Lung microvascular endothelial cell (primary cell): ENCODE measurements around the gene PPDPF. TPM values are rescaled to one million over a fixed set of nuclear protein-coding genes. Genes with fewer than 3 reads are reported as not detected.

Experiments used
- DNase-seq, 2 donors: peaks; one replicate each; pipeline versions ENCODE4 v3.0.0 to v3.0.0-alpha.2; 2010; ENCODE audit warnings: low read depth in 2 of 2
- total RNA-seq: library from RNA; depleted of rRNA; stranded (reverse); fragments of >200 nt; gene quantifications from 2 replicates; pipeline ENCODE4 v1.2.1, GENCODE V29; 2014

PPDPF gene
- total RNA-seq, 1 donor from 2014 or later, result 21.2 TPM

- DNase-seq, result peak; percentile 53 to 67
These were observed 503 bp downstream of the PPDPF start for GRCh38 chr20:63520934-63521601.

DNA sequence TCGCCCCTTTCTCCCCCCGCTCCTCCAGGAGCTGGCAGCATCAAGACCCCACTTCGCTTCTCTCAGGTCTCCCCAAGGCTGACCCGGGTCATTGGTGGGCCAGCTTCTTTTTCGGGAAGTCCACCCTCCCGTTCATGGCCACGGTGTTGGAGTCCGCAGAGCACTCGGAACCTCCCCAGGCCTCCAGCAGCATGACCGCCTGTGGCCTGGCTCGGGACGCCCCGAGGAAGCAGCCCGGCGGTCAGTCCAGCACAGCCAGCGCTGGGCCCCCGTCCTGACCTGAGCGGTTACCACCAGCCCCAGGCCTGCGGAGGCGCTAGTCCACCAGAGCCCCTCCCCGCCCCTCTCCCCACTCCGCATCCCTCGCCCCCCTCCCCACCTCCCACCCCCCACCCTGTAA is 1.0 kb downstream of the PPDPF start:
- DNase-seq, result peak; percentile 25 to 27

- DNase-seq, result no peak
These were observed 1.7 kb downstream of the PPDPF start for GRCh38 chr20:63522091-63522868.

DNA sequence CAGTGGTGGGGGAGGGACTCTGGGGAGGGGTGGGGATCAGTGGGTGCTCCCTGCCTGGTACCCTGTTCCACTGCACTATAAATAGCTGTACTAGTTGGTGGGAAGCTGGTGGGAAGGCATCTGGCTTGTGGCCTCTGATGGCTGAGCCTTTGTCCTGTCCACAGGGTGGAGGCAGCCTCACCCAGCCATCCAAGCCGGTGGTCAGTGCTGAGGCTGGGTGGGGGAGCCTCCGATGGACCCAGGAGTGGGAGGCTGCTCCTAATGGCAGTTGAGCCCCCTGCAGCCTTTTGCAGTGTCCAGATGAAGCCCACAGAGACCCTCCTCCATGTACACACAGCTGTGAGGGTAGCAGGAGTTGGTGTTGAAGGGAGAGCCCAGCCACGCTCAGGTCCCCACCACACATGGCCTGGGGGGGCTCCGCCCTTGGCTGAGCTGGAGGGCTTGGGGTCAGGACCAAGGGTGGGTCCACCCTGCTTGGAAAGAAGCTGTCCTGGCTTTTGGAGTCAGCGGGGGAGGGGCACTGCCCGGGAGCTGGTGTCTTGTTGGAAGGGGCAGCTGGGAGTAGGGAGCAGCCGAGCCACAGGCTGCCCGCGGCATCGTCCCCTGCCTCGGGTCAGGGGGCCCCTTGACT is 2.5 kb downstream of the PPDPF start:
- no peak for DNase-seq

DNA sequence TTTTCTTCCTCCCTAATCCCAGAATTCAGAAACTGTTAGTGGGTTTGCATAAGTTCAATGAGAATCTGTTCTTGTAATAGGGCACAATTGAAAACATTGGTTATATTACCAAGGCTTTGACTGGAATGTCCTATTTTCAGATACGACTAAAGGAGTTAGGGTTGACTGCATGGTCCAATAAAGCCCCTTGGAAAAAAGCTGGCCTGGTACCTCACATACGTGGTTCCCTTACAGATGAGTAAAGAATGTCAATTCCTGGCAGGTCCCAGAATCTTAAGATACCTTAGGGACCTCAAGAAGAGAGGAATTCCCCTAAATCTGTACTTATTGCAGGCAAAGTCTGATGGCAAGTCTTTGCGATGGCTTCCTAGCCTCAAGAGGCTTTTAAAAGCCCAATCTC is 4.6 kb downstream of the PPDPF start:
- DNase-seq, result no peak

GRCh38 chr20:63525971-63526370 is 5.4 kb downstream of the PPDPF start:
- DNase-seq, result no peak

GRCh38 chr20:63527184-63527583 is 6.6 kb downstream of the PPDPF start:
- DNase-seq, result no peak

DNA sequence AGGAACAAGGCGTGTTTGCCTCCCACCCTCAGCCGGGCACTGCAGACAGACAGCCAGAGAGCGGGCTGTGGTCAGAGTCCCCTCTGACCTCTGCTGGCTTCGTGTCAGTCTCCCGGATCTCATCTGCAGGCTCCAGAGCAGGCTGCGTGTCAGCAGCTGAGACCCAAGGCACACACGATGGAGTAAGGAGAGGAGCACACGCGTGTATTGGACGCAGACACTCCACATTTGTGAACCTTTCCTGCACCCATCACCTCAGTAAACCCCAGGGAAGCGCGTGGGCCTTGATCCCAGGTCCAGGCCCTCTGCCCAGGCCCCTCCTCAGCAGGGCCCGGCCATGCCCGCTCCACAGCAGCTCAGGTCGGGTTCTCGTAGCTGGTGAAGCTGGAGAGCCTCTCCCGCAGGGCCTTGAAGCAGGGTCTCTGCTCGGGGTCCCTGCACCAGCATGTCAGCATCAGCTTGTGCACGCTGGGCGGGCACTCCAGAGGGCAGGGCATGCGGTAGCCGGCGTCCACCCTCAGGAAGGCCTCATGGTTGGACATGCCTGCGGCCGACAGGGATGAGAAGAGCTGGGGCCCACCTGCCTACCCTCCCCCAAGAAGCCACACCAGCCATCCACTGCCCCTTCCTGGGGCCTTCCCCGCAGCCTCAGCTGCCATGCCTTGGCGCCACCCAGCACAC is 8.8 kb downstream of the PPDPF start:
- DNase-seq, result no peak

DNA sequence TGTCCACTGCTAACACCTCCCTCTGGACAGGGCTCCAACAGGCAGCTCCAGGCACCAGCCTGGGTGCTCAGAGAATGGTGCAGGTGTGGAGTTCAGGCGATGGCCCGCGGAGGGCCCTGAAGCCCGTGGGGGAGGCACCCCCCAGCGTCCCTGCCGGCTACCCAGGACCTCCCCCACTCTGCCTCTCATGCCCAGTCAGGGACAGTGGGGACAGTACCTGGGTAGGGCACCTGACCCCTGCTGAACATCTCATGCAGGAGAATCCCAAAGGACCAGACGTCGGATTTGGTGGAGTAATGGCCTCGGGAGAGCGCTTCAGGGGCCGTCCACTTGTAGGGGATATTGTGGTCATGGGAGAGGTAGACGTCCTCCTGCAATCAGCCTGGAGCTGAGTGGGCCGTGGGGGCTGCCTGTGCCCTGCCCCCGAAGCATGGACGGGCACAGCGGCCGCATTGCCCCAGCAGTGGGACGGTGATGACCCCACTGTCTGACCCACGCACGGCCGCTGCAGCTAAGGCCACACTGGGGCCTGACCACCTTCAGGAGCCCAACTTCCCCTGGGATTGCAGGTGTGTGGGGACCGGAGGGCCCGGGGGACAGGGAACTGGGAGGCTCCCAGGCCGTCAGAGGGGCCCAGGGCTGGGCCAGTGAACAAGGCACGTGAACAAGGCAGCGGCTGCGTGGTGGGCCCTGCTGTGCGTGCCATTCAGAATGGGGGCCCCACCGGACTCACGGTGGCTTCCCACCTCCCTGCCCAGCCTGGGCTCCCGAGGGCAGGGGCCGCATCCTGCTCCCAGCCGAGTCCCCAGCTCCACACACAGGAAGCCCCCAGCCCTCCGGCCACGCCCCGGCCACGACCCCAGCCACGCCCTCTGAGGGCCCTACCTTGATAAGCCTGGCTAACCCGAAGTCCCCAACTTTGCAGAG is 9.6 kb downstream of the PPDPF start:
- DNase-seq, result no peak

DNA sequence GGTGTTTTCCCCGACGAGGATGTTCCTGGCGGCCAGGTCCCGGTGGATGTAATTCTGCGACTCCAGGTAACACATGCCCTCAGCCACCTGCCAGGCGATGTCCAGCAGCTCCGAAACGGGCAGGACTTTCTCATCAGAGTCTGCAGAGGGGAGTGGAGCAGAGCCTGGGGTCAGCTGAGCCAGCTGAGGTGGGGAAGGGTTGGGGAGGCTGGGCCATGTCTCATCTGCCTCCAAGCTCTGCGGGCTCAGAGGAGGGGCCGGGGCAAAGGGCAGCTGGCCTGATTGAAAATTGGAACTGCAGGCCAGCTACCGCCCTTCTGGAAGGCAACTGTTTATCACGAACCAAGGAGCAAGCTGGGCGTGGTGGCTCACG is 10.2 kb downstream of the PPDPF start:
- DNase-seq, result no peak

DNA sequence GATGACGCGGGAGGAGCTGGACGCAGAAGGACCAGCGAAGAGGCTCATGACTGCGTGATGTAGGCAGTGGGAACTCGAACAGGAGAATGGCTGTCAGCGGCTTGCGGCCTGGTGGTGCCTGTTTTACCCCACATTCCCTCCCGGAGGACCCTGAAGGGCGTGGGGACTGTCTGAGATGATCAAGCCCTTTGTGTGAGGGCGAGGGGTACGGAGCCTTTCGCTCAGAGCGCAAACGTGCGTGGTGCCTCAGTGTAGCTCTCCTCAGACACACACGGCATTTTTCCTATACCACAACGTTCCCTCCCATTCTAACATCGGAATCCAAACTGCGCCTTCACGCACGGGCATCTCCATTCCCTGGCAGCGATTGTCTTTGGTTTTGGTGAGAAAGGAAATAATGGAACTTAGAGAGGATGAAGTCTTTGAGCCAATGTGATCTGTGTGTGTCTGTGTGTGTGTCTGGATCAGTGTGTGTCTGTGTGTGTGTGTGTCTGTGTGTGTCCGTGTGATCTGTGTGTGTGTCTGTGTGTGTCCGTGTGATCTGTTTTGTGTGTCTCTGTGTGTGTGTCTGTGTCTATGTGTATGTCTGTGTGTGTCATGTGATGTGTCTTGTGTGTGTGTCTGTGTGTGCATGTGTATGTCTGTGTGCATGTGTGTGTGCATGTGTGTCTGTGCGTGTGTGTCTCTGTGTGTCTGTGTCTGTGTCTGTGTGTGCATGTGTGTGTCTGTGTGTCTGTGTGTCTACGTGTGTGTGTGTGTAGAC is 11.3 kb downstream of the PPDPF start:
- no peak for DNase-seq

DNA sequence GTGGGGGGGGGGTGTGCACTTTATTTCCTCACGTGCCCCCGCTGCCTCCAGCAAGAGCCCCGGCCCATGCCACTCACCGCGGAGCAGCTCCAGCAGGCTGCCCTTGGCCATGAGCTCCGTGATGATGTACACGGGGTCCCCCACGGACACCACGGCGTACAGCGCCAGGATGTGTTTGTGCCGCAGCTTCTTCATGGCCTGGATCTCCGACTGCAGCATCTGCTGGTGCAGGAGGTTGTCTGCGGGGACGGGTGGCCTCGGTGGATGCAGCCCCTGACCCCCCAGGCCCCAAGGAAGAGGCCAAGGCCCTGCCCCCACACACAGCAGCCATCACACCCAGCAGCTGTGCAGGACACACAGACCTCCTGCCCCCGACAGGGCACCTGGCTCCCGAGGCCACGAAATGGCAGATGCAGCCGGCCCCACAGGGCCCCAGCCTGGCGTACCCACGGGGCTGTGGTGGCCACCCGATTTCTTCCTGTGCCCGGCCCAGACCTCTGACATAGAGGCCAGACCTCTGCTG is 11.9 kb downstream of the PPDPF start:
- no peak for DNase-seq

DNA sequence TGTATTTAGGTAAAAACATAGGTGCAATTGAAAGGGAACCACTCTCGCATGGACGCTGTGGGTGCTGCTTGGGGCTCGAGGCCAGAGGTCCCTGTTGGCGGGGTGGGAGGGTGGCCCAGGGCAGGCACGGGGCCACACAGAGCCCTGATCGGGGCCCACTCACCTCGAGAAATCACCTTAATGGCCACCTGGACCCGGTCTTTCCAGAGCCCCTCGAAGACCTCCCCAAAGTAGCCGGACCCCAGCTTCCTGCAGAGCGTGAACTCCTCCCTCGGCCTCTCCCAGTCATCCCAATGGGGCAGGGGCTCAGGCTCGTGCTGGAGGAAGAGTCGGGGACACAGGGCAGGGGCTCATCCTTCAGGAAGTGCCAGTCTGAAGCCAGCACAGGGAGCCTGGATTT is 12.8 kb downstream of the PPDPF start:
- DNase-seq, result no peak

GRCh38 chr20:63533871-63534393 is 13.4 kb downstream of the PPDPF start:
- no peak for DNase-seq

DNA sequence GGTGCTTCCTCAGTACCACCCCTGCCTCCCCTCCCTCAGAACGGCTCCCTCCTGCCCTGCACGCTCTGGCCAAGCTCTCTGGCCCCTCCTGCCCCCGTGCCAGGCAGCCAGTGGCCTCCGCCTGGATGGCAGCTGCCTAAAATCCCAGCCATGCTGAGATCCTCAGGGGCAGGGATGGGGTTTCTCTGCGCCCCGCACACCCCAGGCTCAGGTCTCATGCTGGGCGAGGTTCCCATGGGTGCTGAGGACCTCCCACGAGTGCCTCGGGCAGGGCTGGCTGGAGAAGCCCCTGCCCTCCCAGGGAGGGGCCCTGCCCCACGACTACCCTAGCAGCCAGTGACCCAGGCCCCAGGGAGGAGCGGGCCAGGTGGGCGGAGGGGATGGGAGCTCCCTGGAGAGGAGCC is 13.9 kb downstream of the PPDPF start:
- DNase-seq, result no peak

- no peak for DNase-seq
These were observed 14.5 kb downstream of the PPDPF start for GRCh38 chr20:63534831-63535651.

DNA sequence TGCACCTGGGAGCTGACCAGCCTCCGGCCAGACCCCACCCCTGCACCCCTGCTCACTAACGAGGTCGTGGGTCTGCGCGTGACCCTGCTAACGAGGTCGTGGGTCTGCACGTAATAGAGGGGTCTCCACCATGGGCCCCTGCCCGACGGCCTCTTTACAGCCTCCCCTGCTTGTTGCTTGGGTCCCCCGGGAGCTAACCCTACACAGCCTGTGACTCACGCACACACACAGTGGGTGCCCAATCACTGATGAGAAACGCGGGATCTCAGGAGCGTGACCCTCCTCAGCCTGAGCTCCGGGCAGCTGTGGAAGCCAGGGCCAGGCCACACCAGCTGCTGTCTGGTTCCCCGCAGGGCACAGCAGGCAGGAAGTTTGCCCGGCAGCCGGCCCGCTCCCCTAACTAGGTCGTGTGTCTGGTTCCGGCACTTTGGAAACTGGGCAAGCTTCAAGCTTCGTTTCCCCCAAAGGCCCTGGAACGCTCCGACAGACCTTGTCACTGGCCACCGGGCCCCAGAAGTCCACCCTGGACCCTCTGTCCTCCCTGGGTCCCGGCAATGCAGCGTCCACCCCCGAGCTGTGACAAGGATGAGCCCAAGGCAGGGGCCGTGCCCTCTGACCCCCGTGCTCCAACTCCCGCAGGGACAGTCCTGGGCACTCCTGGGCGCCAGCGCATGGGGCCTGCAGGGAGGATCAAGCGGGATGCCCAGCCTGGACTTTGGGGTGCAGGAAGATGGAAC is 15.8 kb downstream of the PPDPF start:
- DNase-seq, result peak; percentile 22 to 43

GRCh38 chr20:63536997-63537524 is 16.5 kb downstream of the PPDPF start, which contains the start of gene PTK6:
PTK6 (minus strand) TSS chr20:63537376; CDS start chr20:63537314, 62 bp downstream.
- DNase-seq, result no peak
